ENCODE data around the gene ANXA9.
A peak's percentile ranks its signal among the peaks of the same experiment; 100 is the strongest.

ANXA9 gene

DNA sequence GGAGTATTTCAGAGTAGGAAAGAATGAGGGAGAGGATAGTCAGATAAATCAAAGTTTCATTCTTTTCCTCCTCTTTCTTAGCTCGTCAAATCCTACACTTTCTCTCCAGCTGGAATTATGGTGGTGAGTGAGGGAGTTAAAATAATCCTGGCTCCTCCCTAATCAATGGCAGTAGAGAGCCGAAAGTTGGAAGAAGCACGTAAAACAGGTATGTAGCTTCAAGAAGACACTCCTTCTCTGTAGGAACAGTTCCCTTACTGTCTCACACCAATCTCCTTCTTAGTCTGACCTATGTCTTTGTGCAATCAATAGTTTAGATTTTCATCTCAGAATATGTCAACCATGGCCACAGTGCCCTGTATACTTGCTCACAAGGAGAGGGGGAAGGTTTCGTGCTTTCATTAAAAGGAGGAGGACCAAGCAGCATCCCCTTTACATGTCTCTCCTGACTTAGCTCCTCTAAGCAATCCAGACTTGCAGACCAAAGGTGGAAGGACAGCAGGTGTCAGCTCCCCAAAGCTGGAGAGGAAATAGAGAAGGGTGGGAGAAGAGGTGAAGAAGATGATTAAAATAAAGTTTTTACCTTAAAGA lies 23.7 kb downstream of the ANXA9 start:
- DNase-seq (ENCODE audit: low read depth), result no peak

DNA sequence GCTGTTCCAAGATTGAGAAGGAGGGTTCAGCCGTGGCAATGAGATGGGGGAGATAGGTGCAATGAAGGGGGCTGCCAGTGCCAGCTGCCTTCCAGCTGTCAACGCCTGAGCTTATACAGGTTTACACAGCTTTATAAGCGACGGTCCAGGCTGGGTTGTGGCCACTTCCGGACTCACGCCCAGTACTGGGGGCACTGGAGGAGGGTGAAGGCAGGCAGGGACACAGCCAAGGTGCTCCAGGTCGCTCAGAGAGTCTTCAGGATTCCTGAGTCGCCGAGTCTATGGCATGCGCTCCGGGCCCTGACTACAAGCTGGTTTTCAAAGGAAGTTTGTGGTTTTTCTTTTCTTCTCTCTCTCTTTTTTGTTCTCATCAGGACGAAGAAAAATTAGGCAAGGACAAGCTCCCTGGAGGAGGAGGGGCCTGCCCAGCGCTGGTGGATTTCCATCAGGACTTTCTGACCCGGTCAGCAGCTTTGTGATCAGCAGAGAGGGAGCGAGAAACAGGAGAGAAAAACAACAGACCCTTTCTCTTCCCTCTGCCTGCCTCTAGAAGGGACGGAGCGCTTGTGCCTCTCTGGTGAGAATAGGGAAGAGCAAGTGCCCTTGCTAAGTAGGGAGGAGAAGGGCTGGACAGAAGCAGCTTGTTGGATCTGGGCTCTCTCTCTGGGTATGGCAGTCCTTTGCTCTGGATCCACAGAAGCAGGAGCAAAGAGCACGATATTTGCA lies 24.4 kb downstream of the ANXA9 start, which contains the start of gene MINDY1:
Gene MINDY1, minus strand, starts transcription at position 576 of the 726 bp plus-strand sequence. CDS start 4,285 bp downstream, outside the sequence.
- no peak for DNase-seq (ENCODE audit: low read depth)

DNA sequence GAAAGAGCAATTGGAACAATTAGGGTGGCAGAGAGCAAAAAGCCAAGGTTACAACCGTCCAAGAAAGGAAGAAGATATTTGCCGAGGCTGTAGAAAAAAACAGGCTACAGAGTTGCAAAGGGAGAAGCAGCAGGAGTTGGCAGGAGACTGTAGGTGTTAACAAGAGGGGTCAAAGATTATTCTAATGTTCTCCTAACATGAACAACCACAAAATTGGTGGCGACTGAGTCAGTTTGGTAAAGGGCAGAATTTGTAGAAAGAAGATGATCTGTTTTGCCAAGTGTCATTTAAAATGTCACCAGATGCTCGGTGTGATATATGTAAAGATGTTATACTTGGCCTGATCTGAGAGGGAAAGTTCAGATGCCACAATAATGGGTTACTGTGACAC lies 25.8 kb downstream of the ANXA9 start:
- DNase-seq (ENCODE audit: low read depth), result no peak

DNA sequence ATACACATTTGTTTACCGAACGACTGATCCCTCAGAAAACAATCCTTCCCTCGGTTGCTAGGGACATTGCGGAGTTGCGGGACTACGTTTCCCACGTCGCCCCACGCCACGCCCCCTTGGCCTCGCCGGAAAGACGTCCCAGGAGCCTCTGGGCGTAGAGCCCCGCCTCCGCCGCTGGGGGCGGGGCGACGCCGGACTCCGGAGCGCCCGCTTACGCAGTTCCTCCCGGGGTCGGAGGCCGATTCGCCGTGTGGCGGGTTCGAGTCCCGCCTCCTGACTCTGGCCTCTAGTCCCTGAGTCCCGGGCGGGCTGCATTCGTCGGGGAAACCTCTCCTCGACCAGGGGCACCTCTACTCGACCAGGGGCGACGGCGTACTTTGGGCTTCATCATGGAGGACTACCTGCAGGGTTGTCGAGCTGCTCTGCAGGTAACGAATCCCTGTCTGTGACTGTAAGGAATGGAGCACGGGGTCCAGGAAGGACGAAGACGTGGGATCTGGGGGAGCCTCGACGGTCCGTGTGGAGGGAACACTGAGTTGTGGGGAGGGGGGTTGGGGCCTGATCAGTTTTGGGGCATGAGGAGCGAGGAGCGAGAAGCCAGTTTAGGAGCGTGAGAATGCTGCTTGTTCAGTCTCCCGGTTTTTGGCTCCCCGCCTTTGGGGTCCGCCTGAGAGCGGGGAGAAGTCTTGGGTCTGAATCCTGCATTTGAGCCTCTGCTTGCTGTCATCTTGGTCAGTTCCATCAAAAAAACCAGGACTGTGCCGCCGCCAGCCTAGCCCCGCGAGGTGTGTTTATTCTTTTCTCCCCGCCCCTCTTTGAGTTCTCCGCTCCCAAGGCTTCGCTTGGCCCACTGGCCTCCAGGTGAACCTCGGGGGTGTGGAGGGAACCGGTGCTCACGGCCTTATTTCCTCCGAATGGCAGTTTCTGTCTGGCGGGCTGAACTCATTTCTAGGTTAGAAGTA lies 26.4 kb downstream of the ANXA9 start, which contains the start of gene PRUNE1:
Gene PRUNE1, plus strand, starts transcription at position 206 of the 962 bp plus-strand sequence. Its CDS starts 184 bp downstream, at position 390.
- DNase-seq (ENCODE audit: low read depth), result peak; percentile 90

DNA sequence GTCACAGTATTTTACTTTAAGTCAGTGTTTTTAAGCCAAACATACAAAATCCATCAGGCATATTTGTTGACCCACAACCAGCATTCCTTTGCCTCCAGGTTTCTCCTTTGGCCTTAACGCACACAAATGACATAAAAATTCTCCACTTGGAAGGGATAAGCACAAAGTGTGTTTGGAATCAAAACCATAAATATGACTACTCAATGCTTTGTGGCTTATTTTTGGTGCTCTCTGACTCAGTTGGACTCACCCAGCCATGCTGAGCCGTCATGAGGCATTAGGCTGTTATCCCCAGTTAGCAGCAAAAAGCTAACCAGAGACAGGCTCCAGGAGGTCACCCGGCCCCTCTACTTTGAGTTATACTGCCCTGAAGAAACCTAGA lies 27.1 kb downstream of the ANXA9 start:
- DNase-seq (ENCODE audit: low read depth), result no peak

DNA sequence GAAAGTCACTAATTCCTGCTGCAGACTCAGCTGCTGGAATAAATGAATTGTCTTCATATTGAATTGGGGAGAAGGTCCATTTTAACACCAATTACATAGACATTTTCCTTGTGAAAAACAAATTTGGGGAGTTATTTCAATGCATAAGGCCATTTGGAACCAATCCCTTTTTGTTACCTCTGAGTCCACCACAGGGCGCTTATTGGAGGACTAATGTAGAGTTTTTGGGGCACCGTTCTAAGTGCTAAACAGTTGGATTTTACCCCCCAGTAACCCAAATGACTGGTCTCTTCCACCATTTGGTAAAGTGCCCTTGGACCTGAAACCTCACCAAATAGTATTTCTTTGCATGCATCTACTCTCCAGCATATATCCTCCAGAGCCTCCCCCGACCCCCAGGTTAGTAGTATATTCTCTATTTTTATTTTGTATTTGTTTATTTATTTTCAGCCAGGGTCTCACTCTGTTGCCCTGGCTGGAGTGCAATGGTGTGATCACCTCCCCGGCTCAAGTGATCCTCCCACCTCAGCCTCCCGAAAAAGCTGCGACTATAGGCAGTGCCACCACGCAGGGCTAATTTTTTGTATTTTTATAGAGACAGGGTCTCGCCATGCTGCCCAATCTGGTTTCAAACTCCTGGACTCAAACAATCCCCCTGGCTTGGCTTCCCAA lies 27.7 kb downstream of the ANXA9 start:
- DNase-seq (ENCODE audit: low read depth), result no peak

DNA sequence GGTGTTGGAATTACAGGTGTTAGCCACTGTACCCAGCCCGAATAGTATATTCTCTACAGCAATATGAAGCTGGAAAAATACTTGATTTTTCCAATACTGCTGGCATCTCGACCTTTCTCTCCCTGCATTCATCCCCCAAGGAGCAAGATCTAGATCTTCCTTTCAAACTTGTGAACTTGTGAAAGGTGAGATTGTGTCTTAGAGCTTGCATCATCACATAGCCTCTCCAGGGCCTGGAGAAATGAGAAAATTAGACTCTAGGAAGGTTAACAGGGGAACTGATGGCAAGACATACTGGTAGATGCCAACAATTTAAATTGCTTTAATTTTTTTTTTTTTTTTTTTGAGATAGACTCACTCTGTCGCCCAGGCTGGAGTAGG lies 28.2 kb downstream of the ANXA9 start:
- DNase-seq (ENCODE audit: low read depth), result no peak

DNA sequence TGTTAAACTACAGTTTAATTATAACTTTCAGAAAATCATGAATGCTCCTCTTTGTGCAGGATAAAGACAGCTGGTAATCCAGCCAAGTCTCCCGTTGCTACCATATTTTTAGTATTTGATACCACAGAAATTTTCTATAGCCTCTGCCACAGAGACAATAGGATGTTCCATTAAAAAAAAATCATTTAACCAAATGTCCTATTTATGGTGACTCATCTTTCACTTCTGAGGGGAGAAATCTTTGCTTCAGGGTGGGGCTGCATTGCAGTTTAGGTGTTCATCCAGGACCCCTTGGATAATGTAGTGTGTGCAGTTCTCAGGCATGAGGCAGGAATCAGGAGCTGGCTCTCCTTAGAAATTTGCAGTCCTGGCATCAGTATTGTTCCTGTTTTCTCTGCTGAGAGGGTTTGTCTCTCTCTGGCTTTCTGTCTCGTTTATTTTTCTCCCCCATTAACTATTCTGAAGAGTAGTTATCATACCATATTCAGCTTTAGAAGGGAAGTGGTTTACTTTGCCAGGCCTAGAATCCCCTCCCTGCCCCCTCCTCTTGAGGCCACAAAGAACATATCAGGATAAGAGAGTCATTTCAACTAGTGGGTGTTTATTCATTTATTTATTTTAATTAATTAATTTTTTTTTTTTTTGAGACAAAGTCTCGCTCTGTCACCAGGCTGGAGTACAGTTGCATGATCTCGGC lies 29.2 kb downstream of the ANXA9 start:
- no peak for DNase-seq (ENCODE audit: low read depth)

DNA sequence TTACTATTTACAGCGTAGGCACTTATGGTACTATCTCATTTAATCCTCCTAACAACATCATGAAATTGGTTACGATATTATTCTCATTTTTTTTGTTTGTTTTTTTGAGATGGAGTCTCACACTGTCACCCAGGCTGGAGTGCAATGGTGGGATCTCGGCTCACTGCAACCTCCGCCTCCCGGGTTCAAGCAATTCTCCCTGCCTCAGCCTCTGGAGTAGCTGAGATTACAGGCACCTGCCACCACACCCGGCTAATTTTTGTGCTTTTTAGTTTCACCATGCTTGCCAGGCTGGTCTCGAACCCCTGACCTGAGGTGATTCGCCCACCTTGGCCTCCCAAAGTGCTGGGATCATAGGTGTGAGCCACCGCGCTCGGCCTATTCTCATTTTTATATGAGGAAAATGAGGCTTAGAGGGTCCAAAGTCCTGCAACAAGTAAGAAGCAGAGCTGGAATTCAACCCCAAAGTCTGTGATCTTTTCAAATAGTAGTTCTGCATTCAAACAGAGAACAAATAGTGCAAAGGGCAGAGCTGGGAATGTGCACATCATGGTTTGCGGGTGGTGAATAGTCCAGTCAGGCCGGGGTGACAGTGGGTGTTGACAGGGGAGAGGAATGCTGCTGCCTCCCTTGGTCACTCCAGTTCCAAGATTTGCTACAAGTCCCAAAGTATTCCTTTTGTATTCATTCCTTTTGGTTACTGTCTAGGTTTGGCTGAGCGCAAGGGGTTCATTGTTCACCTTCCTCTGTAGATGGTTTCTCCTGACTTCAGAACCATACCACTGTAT lies 30.8 kb downstream of the ANXA9 start:
- no peak for DNase-seq (ENCODE audit: low read depth)

DNA sequence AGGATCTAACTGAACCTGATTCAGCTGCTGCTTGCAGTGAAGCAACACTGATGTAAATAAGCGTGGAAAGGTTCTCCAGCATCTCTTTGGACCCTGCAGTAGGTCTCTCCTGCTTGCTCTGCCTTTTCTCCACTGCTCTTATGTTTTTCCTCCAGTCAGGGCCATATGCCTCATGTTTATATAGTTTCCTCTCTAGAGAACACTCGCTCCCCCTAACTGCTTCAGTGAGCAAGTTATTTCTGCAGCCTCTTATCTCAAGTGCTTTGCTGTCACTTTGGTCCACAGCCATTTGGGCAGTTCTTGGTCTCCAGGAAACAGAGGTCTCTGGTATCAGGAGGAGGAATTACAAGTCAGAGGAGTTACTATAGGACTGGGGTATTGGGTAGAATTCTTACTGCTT lies 31.4 kb downstream of the ANXA9 start:
- DNase-seq (ENCODE audit: low read depth), result no peak

DNA sequence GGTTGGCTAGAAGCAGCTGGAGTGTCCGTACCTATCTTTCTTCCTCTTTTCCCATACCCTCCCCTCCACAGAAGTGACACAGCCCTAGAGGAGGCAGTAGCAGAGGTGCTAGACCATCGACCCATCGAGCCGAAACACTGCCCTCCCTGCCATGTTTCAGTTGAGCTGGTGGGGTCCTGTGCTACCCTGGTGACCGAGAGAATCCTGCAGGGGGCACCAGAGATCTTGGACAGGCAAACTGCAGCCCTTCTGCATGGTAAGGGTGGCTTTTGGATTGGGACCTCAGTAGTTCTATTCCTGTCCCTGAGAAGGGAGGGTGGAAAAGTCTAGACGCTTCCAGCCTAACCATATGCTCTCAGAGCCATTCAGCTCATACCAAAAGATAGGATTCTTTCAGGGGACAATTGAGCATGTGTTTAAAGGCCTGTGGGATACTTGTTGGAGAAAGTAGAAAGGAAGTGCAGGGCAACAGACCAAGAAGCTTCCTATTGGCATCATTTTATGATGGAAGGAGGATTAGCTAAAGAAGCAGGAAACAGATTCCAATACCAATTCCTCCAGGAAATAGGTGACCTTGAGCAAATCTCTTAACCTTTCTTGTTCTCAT lies 42.6 kb downstream of the ANXA9 start:
- DNase-seq (ENCODE audit: low read depth), result peak; percentile 64

DNA sequence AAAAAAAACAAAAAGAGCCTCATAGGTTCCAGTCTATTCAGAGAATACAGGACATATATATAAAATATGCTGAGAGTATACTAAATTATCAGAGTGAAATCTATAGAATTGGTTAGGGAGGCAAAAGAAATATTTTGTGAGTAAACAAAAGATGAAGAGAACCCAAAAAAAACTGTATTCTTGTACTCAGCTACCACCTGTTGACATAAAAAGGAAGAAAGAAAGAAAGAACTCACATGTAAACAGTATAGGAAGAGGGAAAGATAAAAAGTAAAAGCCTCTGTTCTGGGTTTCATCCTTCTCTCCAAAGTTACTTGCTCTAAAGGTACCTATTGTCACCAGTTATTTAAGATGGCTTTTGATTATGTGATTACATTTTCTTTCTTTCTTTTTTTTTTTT lies 44.4 kb downstream of the ANXA9 start:
- no peak for DNase-seq (ENCODE audit: low read depth)

DNA sequence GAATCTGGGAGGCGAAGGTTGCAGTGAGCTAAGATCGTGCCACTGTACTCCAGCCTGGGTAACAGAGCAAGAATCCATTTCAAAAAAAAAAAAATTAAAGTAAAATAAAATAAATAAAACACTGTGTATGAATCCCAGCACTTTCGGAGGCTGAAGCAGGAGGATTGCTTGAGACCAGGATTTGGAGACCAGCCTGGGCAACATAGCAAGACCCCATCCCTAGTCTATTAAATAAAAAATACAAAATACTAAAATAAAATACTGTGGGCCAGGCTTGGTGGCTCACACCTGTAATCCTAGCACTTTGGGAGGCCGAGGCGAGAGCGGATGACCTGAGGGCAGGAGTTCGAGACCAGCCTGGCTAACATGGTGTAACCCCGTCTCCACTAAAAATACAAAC lies 50.1 kb downstream of the ANXA9 start:
- no peak for DNase-seq (ENCODE audit: low read depth)

DNA sequence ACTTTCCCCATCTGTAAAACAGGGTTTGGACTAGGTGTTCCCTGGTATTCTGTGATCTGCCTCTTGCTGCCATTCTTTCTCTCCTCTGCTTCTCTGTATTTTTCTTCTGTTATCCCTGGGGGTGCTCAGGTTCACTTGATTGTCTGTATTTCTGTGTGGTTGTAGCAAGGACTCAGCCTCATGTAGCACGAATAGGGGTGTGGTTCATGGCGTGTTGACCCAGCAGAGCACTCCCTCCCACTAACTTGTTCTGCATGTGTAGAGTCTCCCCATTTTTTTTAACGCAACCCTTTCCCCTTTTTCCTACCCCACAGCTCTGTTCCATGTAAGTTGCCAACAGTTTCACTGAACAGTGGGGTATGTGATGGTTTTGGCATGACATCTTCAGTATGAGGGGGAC lies 53.1 kb downstream of the ANXA9 start:
- DNase-seq (ENCODE audit: low read depth), result no peak

DNA sequence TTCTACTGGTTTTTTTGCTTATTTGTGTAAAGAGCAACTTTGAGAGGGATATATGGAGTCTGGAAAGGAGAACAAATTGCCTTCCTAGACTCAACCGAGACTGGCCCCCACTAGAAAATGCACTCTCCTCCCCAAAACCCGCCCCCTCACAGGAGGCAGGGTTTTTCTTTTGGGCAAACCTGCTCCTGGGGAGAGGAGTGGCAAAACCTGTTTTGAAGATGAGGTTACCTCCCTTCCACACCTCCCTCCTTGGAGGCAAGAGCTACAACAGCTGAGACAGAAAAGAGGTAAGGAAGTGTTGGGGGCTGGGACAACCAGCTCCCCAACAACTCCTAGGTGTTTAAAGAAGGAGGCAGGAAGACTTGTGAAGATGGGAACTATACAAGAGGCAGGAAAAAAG lies 54.3 kb downstream of the ANXA9 start, which contains the start of gene BNIPL:
Gene BNIPL, plus strand, starts transcription at position 231 of the 400 bp plus-strand sequence. Its CDS starts 140 bp downstream, at position 371.
- DNase-seq (ENCODE audit: low read depth), result no peak

DNA sequence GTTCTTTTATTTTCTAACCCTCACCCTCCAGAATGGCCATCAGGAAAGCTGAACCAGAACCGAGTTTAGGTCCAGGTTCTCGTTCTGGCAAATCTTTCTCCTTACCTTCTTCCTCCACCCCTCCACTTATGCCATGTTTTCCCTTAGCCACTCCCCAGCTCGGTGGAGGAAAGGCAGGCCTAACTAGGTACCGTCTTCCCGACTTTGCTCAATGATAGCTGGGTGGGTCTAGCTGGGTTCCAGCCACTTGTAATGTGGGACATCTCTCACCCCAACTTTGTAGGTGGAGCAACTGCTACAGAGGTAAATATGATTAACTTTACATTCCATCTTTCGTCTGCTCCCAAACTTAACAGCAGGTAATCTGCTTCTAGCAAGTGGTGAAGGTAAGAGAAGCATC lies 54.9 kb downstream of the ANXA9 start:
- no peak for DNase-seq (ENCODE audit: low read depth)

DNA sequence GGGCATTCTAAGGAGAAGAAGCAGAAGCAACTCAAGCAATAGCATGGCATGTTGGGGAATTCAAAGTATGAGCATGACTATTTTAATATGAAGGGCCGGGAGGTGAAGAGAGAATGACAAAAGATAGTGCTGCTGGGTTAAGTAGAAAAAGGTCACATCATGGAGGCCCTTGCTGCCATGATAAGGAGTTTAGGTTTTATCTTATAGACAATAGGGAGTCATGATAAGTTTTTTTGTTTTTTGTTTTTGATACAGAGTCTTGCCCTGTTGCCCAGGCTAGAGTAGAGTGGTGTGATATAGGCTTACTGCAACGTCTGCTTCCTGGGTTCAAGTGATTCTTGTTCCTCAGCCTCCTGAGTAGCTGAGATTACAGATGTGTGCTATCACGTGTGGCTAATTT lies 57.4 kb downstream of the ANXA9 start:
- no peak for DNase-seq (ENCODE audit: low read depth)

DNA sequence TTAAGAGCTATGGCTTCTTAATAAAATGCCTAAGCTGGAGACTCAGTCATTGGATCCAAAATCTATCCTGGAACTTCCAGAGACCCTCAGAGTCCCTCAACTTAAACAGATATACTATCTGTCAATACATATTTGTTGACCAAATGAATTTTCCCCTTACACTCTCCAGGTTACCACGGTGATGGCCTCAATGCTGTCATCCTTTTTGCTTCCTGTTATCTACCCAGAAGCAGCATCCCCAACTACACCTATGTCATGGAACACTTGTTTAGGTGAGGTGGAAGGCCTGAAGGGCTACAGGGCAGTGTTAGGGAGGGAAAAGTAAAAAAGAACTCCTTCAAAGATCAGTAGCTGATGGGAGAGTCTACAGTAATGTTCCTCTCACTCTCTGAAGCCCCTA lies 61.1 kb downstream of the ANXA9 start:
- no peak for DNase-seq (ENCODE audit: low read depth)
